Right lobe of liver (tissue), 6 donors: ENCODE data around the gene INPP5D. TPM values are rescaled to one million over a fixed set of nuclear protein-coding genes. Genes with fewer than 3 reads are reported as not detected.

Experiments
- ATAC-seq, 4 donors: fragments of 200-7000 bp; cut with Tn5 transposase; one replicate each; pipeline ENCODE4 v1.9.1; 2020; ENCODE audit warnings: mild to moderate bottlenecking in 4 of 4, moderate library complexity in 4 of 4
- DNase-seq, 3 donors: peaks; one replicate each; pipeline ENCODE4 v3.0.0-alpha.2; 2020
- H3K27ac ChIP-seq, 3 donors: fragments of 200-600 bp; one replicate each; pipeline ENCODE4 v1.8.0; 2022
- H3K27me3 ChIP-seq, 2 donors: fragments of 200-600 bp; one replicate each; pipeline ENCODE4 v1.8.0; 2022
- H3K36me3 ChIP-seq, 4 donors: fragments of 200-600 bp; sonication (generic) in 1 of 4; one replicate each; pipeline versions ENCODE4 v1.5.1 to v1.8.0; 2017 to 2022; ENCODE audit warnings: control low read depth in 1 of 4
- H3K4me1 ChIP-seq, 4 donors: fragments of 200-600 bp; sonication (generic) in 1 of 4; one replicate each; pipeline versions ENCODE4 v1.5.1 to v1.8.0; 2017 to 2022; ENCODE audit warnings: control low read depth in 1 of 4
- H3K4me3 ChIP-seq, 3 donors: fragments of 200-600 bp; one replicate each; pipeline ENCODE4 v1.8.0; 2022
- H3K9me3 ChIP-seq, 4 donors: fragments of 200-600 bp; sonication (generic) in 1 of 4; one replicate each; pipeline versions ENCODE4 v1.5.1 to v1.8.0; 2017 to 2022; ENCODE audit warnings: control low read depth in 1 of 4
- POLR2A ChIP-seq: fragments of 450-650 bp; IDR thresholded peaks from one replicate; pipeline ENCODE4 v1.6.1; 2017; ENCODE audit warnings: antibody characterized with exemption, mild to moderate bottlenecking
- WGBS: methylation state at CpG from one replicate; pipeline ENCODE4 v1.1.6; 2018; ENCODE audit warnings: low coverage, low lambda C conversion rate; ENCODE audit not compliant: insufficient coverage; ENCODE audit errors: missing lambda C conversion rate; 5-methylcytosine and 5-hydroxymethylcytosine counted together
- intact Hi-C, 2 donors: fragments of 100-400 bp; cut with DNase I; formaldehyde crosslinking; loops; one replicate each; pipeline versions ENCODE4 v1.11.2 to v1.14.1; 2022
- total RNA-seq, 6 experiments: library from RNA; depleted of rRNA in 2 of 6; stranded (reverse); fragments of >200 nt in 2 of 6; fragmentation: NEBNext Ultra II Directional in 3 of 6; extraction: Animal tissue kit (Norgen Biotek cat#: 25700) in 3 of 6; gene quantifications; one replicate each; pipeline versions ENCODE4 v1.1.0 to v1.2.4, GENCODE V29; 2016 to 2023
- TF ChIP-seq, protein P1 (sequence below), 4 donors: fragments of 200-600 bp in 3 of 4; fragments of 450-650 bp in 1 of 4; IDR thresholded peaks; one replicate each; pipeline versions ENCODE4 v1.5.1 to v1.8.0; 2016 to 2022; ENCODE audit warnings: antibody characterized with exemption in 4 of 4, mild to moderate bottlenecking in 2 of 4
- donor health status: DM: no; HTN: yes; CAD: no.
- donor health status: DM: no; HTN: no; CAD: no.
- donor health status: DM: no; HTN: no; CAD: no.
- donor health status: DM: no; HTN: yes; CAD: no.
- donor health status: DM: no; HTN: yes; CAD: no.

INPP5D gene
- total RNA-seq, 6 experiments from 2014 or later, result 3.5 to 8.1 (median 5.5) TPM

DNA sequence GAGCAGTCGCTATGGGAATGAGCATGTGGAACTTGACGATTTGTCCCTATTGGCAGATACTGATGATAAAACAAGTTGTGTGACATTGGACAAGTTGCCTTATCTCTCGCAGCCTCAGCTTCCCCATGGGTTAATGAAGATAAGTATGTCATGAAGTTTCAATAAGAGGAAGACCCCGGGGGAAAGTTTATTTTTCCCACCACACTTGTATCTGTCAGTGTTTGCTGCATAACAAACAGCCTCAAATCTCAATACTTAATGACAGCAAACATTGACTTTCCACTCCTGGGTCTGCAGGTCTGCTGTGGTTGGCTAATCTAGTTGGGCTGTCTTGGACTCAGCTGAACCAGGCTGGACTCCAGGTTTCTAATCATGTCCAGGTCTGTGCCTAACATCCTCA is 45.8 kb downstream of the INPP5D start:
- Histone ChIP-seq H3K4me1 (no peaks in the 10 kb centered on the region), H3K4me3 (no peak overlapping the region), H3K27ac (no peak overlapping the region), H3K9me3 (no peaks in the 10 kb centered on the region), H3K36me3 (no peaks in the 10 kb centered on the region), H3K27me3 (no peaks in the 10 kb centered on the region)
- WGBS, result 85% methylated on average over 4 of the region's 4 CpGs
- ATAC-seq (no peak), DNase-seq (no peak)
- intact Hi-C loops, result no loop called here
- TF ChIP-seq, protein P1, sequence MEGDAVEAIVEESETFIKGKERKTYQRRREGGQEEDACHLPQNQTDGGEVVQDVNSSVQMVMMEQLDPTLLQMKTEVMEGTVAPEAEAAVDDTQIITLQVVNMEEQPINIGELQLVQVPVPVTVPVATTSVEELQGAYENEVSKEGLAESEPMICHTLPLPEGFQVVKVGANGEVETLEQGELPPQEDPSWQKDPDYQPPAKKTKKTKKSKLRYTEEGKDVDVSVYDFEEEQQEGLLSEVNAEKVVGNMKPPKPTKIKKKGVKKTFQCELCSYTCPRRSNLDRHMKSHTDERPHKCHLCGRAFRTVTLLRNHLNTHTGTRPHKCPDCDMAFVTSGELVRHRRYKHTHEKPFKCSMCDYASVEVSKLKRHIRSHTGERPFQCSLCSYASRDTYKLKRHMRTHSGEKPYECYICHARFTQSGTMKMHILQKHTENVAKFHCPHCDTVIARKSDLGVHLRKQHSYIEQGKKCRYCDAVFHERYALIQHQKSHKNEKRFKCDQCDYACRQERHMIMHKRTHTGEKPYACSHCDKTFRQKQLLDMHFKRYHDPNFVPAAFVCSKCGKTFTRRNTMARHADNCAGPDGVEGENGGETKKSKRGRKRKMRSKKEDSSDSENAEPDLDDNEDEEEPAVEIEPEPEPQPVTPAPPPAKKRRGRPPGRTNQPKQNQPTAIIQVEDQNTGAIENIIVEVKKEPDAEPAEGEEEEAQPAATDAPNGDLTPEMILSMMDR (IDR thresholded peaks at IDR 0.05), result no peak
- no peak for TF ChIP-seq POLR2A

GRCh38 chr2:233107011-233107410 is 46.9 kb downstream of the INPP5D start:
- Histone ChIP-seq H3K27me3 (no peaks in the 10 kb centered on the region), H3K4me1 (no peaks in the 10 kb centered on the region), H3K9me3 (no peaks in the 10 kb centered on the region), H3K36me3 (no peaks in the 10 kb centered on the region), H3K27ac (no peak overlapping the region), H3K4me3 (no peak overlapping the region)
- 88% methylated on average over 1 of the region's 1 CpG for WGBS
- DNase-seq (no peak), ATAC-seq (no peak)
- intact Hi-C loops, result no loop called here
- TF ChIP-seq, protein P1 (IDR thresholded peaks at IDR 0.05), result no peak
- no peak for TF ChIP-seq POLR2A

- Histone ChIP-seq H3K36me3 (no peaks in the 10 kb centered on the region), H3K9me3 (no peaks in the 10 kb centered on the region), H3K27ac (no peak overlapping the region), H3K4me1 (no peaks in the 10 kb centered on the region), H3K4me3 (no peak overlapping the region), H3K27me3 (no peaks in the 10 kb centered on the region)
- 63% methylated on average over 4 of the region's 12 CpGs for WGBS
- TF ChIP-seq POLR2A, result no peak
- TF ChIP-seq, protein P1 (IDR thresholded peaks at IDR 0.05), result no peak
- no peak for ATAC-seq
- no peak for DNase-seq
- intact Hi-C loops, result no loop called here
Measured at GRCh38 chr2:233107831-233108300, 47.7 kb downstream of the INPP5D start.

- no peak overlapping the region for H3K4me3 ChIP-seq
- WGBS, result 71% methylated on average over 9 of the region's 10 CpGs
- no peaks in the 10 kb centered on the region for H3K9me3 ChIP-seq
- ATAC-seq (no peak), DNase-seq (no peak)
- intact Hi-C loops, result no loop called here
- no peaks in the 10 kb centered on the region for H3K4me1 ChIP-seq
- no peaks in the 10 kb centered on the region for H3K36me3 ChIP-seq
- no peaks in the 10 kb centered on the region for H3K27me3 ChIP-seq
- H3K27ac ChIP-seq, result no peak overlapping the region
- TF ChIP-seq POLR2A, result no peak
- TF ChIP-seq, protein P1 (IDR thresholded peaks at IDR 0.05), result no peak
Measured at GRCh38 chr2:233108611-233109490, 48.7 kb downstream of the INPP5D start.
